ENCODE measurements around the gene EFL1.

GRCh38 chr15:82091636-82092140 lies 170.8 kb downstream of the EFL1 start:
- TF ChIP-seq CTCF (conservative IDR thresholded peaks at IDR 0.05 in 1 of 2, IDR thresholded peaks at IDR 0.05 in 1 of 2; ENCODE audit: low read depth in 1 of 2, low read length in 2 of 2) = no peak
- no peak for TF ChIP-seq EZH2 (IDR thresholded peaks at IDR 0.05; ENCODE audit: low read length, missing control alignments)

Data from fibroblast of lung (primary cell).